Bronchial epithelial cell (primary cell): ENCODE measurements around the gene DYNC2H1. TPM values are rescaled to one million over a fixed set of nuclear protein-coding genes. Genes with fewer than 3 reads are reported as not detected.
A peak's percentile ranks its signal among the peaks of the same experiment; 100 is the strongest.

Experiments
- DNase-seq: peaks from one replicate; pipeline ENCODE4 v3.0.0-alpha.2; 2010; ENCODE audit warnings: low read depth
- FAIRE-seq: peaks from 2 replicates; lab custom pipeline; 2011; peaks lifted over from hg19 to GRCh38; lab: Jason Lieb, UNC
- H3K27me3 ChIP-seq: 2 replicates; pipeline ENCODE4 v1.5.1; 2011; ENCODE audit warnings: low read length; ENCODE audit not compliant: control insufficient read depth, insufficient read depth
- H3K36me3 ChIP-seq: 2 replicates; pipeline ENCODE4 v1.5.1; 2011; ENCODE audit warnings: low read length; ENCODE audit not compliant: control insufficient read depth, insufficient read depth
- H3K4me3 ChIP-seq: 2 replicates; pipeline ENCODE4 v1.5.1; 2011; ENCODE audit warnings: mild to moderate bottlenecking, low read depth, low read length, control low read depth
- total RNA-seq: library from RNA; depleted of rRNA; stranded (reverse); fragments of >200 nt; gene quantifications from 2 replicates; pipeline ENCODE4 v1.2.1, GENCODE V29; 2014
- TF ChIP-seq, protein P1 (sequence below): IDR thresholded peaks from 2 replicates; pipeline ENCODE4 v1.5.1; 2011; ENCODE audit warnings: mild to moderate bottlenecking, moderate library complexity, low read length, control low read depth, inconsistent platforms; ENCODE audit not compliant: insufficient read depth, severe bottlenecking

DYNC2H1 gene
- total RNA-seq, 1 donor from 2014 or later = 11.6 TPM

GRCh38 chr11:103520792-103521191 lies 411.6 kb downstream of the DYNC2H1 start:
- Histone ChIP-seq H3K36me3 (no peaks in the 10 kb centered on the region), H3K27me3 (no peaks in the 10 kb centered on the region), H3K4me3 (no peak overlapping the region)
- FAIRE-seq (no peak), DNase-seq (no peak)
- TF ChIP-seq, protein P1, sequence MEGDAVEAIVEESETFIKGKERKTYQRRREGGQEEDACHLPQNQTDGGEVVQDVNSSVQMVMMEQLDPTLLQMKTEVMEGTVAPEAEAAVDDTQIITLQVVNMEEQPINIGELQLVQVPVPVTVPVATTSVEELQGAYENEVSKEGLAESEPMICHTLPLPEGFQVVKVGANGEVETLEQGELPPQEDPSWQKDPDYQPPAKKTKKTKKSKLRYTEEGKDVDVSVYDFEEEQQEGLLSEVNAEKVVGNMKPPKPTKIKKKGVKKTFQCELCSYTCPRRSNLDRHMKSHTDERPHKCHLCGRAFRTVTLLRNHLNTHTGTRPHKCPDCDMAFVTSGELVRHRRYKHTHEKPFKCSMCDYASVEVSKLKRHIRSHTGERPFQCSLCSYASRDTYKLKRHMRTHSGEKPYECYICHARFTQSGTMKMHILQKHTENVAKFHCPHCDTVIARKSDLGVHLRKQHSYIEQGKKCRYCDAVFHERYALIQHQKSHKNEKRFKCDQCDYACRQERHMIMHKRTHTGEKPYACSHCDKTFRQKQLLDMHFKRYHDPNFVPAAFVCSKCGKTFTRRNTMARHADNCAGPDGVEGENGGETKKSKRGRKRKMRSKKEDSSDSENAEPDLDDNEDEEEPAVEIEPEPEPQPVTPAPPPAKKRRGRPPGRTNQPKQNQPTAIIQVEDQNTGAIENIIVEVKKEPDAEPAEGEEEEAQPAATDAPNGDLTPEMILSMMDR = no peak

GRCh38 chr11:103525069-103525468 lies 415.8 kb downstream of the DYNC2H1 start:
- DNase-seq (peak; percentile 90), FAIRE-seq (no peak)
- Histone ChIP-seq H3K27me3 (no peaks in the 10 kb centered on the region), H3K4me3 (no peak overlapping the region), H3K36me3 (no peaks in the 10 kb centered on the region)
- TF ChIP-seq, protein P1 = no peak

DNA sequence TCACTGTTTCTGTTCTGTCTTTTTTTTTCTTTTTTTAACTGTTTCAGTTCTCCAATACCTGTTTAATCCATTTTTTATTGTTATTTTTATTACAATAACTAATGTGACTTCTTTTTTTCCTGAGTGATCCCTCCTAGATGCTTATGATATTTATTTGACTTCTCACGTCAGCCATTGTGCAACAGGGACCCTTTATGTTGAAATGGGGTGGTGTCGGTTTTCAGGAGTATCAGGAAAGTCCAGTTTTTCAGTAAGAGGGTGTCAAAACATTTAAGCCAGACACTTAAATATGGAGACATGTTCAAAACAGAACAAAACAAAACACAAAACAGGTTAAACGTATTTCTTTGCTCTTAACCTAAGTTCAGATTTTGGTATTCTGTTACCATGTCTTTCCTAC lies 418.8 kb downstream of the DYNC2H1 start:
- no peak for FAIRE-seq
- TF ChIP-seq, protein P1 = no peak
- Histone ChIP-seq H3K27me3 (no peaks in the 10 kb centered on the region), H3K4me3 (no peak overlapping the region), H3K36me3 (no peaks in the 10 kb centered on the region)
- peak; percentile 86 for DNase-seq

DNA sequence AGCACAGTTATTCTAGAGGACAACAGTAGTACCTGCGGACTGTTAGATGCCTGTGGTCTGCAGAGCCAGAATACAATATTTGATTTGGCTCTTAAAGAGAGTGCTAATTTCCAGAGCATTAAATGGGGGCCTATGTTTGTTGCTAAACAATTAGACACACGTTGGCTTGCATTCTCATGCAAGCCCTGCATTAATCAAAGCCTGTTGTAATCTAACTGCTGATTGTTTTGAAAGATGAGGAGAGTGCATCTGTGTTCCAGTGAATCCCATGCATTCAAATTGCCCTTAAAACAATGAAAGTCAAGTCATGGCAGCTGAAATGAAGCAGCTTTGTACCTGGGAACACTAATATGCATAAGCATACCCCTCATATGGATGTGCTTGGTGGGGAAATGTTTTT lies 419.4 kb downstream of the DYNC2H1 start:
- H3K27me3 ChIP-seq = no peaks in the 10 kb centered on the region
- no peak for FAIRE-seq
- DNase-seq = no peak
- TF ChIP-seq, protein P1 = no peak
- no peaks in the 10 kb centered on the region for H3K36me3 ChIP-seq
- H3K4me3 ChIP-seq = no peak overlapping the region

DNA sequence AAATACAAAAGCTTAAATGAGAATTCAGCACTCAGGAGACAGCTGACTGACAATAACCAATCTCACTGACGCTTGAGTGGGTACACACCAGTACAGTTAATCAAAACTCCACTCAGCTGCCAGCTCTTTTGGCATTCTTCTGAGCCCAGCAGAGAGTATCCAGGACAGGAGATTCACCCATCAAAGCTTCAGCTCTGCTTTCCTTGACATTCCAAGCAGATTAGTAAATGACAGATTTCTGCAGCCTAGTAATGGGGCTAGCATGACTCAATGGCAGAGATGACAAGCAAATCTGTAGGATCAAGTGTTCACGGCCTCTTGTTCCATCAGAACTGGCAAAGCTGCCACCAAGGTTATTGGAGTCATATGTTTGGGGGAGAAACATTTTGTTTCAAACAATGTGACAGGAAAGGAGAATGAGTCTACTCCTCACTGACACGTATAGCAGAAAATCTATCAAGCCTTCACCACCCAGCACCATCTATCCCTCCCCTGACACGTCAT lies 420.0 kb downstream of the DYNC2H1 start:
- H3K27me3 ChIP-seq = no peaks in the 10 kb centered on the region
- TF ChIP-seq, protein P1 = no peak
- no peak overlapping the region for H3K4me3 ChIP-seq
- FAIRE-seq (peak; percentile 13), DNase-seq (peak; percentile 89)
- no peaks in the 10 kb centered on the region for H3K36me3 ChIP-seq

Other genes with a start within 250 kb of the DYNC2H1 start
- gene MMP12, start 234.4 kb upstream of the DYNC2H1 start, total RNA-seq = not detected in 2 replicates
- gene MMP13, start 153.7 kb upstream of the DYNC2H1 start, total RNA-seq = under 0.01 TPM in 1 of 2 replicates, not detected in the other
- gene DCUN1D5, start 17.3 kb upstream of the DYNC2H1 start, total RNA-seq = 107 and 137 TPM in 2 replicates